HG02973 (cell line): ENCODE measurements around the gene PRIMA1.

Source experiments
- ATAC-seq: cut with Tn5 transposase; IDR thresholded peaks from one replicate; pipeline ENCODE4 v1.9.1; 2021; ENCODE audit warnings: moderate library complexity; ENCODE audit not compliant: unreplicated experiment

PRIMA1 gene

DNA sequence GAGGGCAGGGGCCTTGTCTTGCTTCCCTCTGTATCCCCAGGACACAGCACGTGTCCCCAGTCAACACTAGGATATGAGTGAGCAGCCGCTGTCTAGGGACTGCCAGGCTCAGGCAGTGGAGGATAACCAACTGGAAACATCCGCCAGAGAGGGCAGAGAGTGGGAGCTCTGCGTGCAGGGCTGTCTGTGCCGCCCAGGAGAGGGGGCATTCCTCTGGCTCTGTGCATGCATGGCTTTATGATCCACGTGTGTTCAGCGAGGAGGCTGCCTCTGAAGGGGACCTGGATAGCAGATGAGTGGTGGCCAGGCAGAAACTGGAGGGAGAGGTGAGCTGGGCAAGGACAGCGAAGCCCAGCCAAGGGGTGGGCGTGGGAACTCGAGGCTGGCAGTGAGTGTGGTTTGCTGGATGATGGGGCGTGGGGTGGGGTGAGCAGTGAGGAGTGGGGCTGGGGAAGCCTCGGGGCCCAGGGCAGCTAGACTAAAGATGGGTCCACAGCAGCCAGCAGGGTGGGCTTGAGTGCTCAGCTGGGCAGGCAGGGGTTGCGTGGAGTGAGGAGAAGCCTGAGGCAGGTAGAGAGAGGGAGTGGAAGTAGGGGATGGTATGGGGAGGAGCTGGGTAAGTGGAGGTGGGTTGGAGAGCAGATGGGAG, 72.9 kb downstream of the PRIMA1 start:
- no peak for ATAC-seq

DNA sequence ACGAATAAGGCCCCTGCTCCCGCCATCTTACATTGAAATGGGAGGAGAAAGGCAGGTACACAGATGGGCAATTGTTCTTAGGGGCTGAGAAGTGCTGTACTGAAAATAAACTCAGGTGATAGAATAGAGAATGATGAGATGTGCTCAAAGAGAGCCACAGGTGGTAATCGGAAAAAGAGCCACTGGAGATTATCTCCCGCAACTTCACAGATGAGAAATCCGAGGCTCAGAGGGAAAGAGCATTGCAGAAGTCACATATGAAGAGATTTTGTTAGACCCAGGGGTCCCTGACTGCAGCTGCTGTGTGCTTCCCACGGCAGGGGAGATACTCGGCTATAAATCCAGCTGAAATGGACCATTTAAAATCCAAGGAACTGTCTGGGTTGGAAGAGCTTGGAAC, 73.7 kb downstream of the PRIMA1 start:
- no peak for ATAC-seq

DNA sequence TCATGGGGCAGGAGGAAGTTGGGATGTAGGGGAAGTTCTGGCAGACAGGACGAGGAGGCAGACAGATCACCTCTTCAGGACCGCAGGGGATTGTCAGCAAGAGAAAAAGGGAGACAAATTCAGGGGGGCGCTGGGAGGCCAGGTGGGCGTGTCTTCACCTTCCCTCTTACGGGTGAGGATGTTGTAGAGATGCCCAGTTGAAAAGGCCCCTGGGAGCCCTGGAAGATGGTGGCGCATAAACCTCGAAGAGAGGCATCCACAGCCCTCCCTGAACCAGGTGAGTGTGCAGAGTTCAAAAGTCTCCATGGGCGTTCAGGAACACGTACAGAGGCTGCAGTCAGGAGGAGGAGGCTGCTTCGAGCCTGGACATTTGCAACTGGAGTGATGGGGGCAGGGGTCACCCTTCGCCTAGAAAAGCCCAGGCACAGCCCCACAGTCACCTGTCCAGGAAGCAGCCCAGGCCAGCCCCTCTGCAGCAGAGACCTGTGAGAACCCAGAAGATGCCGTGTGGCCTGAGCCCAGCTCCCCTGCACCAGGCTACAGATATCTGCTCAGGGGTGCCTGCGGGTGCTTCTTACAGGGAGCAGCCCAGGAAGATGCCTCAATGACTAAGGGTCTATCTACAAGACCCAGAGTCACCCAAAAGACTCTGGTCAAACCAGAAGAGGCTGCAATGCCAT, 74.4 kb downstream of the PRIMA1 start:
- ATAC-seq: no peak

DNA sequence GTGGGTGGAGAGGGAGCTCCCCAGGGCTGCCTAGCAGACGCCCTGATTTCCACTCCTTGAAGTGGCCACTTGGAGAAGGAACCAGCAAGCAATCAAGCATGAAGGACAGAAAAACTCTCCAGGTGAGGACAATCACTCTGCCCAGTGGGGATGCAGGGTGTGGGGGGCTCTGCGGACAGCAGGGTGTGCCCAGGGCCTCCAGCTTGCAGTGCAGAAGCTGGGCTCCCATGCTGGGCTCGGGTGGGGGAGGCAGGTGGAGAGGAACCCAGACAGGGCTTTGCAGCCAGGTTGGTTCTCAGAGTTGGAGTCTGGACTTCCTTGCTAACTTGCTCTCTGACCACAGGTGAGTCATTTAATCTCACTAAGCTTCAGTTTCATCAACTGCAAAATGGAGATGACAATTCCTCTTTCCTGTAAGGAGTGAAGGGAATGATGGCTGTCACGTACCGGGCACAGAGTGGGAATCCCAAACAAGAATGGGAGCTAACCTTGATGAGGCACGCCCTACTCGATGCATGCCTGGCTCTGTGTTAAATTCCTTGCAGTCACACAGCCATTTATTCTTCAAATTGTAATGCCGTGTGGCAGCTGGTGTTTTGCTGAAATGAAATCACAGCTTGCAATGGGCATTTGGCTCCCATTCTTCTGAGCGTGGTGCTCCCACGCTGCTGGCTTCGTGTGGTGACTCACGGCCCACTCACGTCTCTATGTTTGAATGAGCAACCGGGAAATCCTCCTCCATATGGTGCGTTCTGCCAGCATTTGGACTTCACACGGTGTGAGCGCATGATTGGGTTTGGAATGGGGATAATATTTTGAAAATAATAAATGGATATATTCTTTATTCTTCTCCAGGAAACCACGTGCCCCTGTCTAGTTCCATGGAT, 75.2 kb downstream of the PRIMA1 start:
- no peak for ATAC-seq

DNA sequence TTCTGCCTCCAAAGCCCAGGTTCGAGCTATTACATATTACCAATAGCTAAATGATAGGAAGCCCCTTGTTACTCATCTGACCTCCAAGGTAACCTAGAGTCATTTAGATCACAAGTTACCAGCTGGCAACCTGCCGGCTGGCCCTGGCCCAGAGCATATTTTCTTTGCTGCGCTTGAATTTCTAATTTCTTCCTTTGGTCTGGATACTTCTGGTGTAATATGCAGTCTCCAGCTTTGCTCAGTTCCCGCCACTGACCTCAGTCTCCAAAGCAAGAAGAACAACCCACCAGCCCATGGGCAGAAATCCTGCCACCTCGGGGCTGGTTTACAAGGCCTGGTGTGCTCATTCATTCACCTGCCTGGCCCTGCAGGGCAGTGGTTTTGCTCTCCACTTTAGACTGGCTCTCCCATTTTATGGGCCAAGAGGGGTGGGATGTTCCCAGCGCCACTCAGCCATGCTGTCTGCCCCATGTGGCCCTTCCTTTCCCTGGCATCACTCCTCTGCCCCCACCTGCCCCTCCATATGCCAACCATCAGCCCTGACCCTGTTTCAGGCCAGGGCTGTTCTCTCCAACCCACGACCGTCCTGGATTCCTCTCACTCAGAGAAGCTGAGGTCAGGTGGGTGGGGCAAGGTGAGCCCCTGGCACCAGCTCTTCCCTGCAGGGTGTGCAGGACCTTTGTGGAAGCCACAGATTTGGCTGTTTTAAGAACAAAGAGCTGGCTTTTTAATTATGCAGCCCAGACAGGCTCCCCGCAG, 76.0 kb downstream of the PRIMA1 start:
- no peak for ATAC-seq

DNA sequence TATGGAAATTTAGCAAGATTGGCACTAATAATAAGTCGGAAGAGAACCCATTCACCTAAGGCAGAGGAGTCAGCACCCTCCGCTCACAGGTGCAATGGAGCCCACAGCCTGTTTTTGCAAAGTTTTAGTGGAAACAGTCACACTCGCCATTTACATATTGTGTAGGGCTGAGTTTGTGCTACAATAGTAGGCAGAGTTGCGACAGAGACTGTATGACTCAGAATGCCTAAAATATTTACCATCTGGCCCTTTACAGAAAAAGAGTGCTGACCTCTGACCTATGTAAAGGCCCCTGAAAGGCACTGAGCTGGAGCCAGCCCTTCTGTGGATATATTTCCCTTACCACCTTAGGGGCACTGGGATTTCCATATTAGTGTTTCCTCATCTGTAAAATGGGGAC, 79.0 kb downstream of the PRIMA1 start:
- ATAC-seq: no peak

DNA sequence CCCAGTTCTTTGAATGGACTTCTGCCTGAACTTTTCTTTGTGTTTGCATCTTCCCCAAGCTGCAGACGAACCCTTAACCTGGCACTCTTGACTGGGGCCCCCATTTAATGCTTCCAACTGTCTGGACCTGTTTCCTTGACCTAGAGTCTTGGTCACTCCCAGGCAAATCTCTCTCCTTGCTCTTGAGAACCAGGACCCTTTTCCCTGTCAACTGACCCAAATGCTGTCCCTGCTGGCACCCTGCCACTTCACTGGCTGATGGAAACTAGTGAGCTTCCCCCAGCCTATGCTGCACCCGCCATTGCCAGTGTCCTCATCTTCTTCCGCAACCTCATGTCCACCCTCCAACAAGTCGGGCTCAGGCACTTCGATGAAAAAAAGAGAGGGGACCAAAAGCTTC, 79.5 kb downstream of the PRIMA1 start:
- no peak for ATAC-seq

DNA sequence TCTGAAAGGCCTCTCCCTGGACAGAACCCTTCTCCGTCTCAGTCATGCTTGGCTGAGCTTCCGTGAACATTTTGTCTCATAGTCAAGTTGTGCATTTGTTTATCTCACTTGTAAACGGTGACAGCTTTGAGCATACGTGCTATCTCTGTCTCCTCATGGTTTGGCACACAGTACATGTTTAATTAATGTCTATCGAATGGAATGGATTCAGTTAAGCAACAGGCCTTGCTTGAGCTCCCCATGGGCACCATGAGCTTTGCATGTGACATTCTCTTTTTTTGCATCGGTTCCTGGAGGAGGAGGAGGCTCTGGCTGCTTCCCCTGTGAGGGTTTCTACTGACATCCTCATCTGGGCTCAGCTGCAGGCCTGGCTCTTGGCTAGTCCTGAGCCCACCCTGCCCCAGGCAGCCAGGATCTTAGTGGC, 80.0 kb downstream of the PRIMA1 start:
- no peak for ATAC-seq

DNA sequence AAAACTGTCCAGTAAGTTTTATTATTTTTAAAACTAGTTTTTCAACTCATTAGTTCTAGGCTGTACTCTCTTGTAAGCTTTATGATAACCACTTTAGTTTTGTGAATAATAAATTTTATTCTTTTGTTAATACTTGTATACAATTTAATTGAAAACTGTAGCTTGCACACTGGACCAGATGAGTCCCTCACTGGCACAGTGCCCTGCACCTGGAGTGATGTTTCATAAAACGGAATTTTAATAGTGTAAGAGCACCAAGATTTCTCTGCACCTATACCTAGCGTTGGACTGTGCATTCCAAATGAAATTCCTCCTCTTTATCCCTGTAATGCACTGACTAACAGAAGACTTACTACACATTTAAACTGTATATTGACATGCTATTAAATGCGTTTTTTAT, 80.8 kb downstream of the PRIMA1 start:
- ATAC-seq: no peak

DNA sequence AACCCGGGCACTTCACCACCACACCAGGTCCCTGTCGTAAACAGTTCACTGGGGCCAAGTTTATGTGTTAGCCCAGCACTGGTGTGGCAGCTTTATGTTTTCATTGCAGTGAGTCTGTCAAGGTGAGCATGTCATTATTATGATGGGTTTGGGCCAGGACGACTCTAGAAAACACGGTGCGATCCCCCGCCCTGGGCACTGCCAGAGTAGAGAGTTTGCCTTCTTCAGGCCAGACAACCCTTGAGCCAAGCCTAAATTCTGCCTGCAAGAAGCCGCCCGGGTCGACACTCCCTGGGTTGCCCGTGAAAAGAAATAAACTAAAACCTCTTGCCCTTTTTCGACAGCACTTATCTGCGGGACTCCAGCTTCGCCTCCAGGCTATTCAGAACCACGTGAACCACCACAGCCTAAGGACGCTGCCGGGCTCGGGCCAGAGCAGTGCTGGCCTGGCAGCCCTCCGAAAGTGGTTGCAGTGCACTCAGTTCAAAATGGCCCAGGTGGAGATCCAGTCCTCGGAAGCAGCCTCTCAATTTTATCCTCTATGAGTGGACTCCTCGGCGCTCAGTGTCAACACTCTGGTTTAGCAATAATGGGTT, 81.8 kb downstream of the PRIMA1 start:
- ATAC-seq: no peak

DNA sequence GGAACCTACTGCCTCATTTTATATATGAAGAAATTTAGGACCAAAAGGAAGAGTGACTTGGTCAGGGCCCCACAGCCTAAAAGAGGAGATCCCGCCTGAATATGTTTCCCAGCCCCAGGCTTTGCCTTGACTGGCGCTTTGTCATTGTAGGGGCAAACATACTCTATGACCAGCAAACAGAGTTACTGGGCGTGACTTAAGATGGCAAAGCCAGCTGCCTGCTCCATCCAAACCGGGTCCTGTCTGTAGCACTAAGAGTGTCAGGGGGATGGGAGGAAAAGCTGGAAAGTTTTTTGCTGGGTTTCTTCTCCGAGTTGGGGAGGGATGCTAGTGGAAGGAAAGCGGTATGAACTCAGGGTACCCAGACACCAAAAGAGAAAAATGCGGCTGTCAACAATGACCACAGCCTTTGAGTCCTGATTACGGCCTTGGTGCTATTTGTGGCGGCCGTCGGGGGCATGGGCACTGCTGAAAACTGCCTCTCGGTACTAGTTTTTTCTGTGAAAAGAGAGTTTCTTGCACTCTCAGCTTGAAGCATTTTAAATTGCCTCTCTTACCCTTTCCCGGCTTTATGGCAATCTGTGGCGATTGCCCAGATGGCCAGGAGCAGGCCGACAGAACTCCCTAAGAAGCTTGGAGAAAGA, 82.7 kb downstream of the PRIMA1 start:
- ATAC-seq: no peak

DNA sequence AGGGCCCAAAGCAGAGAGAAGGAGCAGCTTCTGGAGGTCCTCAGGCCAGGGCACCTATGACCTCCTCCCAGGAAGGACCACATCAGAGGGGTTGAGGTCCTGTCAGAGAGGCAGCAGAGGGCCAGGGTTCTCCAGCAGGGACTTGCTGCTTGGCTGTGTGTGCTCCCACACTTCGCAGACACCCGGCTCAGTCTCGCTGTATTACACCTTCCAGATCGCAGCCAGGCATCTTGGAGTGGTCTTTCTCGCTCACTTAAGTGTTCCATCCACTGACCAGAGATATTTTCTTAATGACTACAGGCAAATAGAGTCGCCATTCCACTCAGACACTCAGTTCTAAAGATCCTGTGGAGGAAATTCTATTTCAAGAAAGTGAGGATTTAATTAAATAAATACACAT, 84.3 kb downstream of the PRIMA1 start:
- no peak for ATAC-seq

DNA sequence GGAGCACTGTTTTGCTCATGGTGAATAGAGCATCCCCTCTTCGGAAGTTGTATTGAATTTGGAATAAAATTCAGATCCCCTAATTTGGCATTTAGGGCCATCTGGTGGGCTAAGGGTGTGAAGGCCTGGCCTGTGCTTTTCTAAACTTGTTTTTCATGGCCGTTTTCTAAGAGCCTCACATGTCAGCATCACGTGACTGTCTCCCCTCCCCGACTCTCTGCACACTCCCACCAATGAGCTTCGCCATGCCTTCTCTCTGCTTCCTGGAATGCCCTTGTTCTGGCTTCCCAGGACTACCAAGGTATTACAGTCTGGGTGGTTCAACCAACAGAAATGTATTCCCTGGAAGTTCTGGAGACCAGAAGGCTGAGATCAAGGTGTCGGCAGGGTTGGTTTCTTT, 85.3 kb downstream of the PRIMA1 start:
- no peak for ATAC-seq

DNA sequence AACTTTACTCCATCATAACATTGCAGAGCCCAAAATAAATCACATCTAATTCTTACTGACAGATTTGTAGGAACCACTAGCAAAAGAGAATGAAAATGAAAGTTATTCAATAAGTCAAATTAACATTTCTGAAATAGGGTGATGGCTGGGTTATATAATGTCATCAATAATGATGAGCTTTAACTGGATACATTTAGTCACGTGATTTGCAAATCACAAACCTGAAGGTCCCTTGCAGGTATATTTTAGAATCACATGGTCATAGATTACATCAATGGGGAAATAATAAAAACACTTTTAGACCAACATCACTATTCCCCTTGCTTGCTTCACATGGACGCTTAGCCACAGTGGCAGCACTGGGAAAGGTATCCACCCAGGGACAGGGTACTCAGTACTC, 86.7 kb downstream of the PRIMA1 start:
- no peak for ATAC-seq

DNA sequence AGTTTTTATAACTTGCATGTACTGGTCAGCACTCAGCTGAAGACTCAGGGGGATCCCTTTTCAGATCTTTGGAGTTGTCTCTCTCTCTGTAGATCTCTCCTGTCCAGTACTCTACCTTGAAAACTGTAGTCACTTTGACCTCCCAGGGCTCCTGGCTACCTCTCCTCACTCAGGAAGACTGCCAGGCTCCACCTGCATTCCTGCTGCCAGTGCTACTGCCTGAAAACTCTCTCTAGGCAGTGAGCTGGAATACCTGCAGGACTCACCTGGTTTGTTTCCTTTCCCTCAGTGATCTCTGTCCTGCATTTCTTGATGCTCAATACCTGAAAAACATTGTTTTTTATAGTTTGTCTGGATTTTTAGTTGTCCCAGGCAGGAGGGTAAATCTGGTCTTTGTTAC, 87.4 kb downstream of the PRIMA1 start:
- no peak for ATAC-seq

DNA sequence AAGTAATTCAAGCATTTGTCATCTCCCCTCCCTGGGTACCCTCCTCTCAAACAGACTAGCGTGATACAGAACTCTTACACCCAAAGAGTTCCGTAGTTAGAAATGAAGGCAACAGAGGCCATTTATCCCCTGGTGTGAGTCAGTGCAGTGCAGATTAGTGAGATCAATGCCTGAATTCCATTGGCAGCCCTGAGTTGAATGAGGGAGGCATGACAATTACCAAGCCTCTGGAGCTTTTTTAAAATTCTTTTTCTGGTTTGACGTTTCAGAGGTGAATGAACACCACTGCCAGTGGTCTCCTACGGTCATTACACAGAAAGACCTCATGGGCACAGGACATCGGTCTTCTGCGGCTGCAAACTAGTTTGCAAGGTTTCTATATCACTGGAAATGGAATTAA, 94.4 kb downstream of the PRIMA1 start:
- ATAC-seq: no peak

DNA sequence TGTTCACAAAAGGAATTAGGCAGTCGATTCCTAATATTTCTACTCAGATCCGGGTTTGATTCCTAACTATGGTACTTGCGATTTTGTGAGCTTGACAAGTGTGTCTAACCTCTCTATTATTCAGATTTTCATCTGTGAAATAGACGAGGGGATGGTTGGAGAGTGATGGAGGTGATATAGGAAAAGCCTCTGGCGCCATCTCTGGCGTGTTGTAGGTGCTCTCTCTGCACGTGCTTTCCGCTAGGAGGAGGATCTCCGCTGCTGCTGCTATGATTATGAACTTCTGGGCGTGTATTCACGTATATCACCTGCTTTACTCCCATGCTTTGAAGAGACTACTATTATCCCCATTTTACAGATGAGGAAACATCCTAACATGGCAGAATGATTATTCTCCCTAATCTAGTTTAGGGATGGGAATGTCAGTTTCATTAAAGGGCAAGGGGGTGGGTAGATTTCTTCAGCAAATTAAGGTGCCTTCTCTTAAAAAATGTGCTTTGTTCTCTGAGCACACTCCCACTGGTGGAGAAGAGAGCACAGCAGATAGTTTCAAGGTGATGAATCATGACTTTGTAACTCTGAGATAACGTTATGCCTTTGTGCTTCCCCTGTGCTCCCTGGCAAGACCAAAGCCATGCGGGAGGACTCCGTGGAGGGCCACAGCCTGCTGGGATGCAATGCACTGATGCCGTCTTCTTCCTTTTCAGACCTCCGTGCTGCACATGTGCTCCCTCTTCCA, 97.1 kb downstream of the PRIMA1 start:
- no peak for ATAC-seq

DNA sequence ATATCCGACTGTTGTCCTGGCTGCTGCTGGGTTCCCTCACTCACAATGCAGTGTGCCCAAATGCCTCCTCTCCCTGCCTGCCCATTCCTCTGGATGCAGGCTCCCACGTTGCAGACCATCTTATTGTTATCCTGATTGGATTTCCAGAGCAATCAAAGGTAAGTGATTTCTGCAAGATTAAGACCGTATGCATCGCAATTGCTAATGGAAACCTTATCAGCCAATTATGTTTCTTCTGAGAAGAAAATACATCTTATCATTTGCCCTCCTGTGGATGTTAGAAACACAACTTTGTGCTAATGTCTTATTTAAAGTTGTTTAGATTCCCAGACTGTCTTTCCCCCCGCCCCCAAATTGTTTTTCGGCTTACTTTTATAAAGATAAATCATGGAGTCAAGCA, 98.1 kb downstream of the PRIMA1 start:
- ATAC-seq: no peak

DNA sequence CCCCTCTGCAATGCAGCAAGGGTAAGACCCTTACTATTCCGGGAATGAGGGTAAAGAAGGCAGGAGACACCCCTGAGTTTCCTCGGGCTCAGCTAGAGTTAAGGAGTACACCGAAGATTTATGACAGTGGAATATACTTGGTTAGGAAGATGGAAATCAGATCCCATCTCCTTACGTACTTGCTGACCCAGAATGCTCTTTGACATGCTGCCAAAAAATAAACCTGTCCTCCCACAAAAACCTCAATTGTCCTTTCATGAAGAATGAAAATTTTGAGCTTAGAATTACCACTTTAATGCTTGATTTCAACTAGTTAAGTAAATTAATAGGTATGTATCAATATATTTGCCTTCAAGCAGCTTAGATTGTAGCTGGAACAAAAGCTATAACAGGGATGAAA, 99.5 kb downstream of the PRIMA1 start:
- no peak for ATAC-seq

DNA sequence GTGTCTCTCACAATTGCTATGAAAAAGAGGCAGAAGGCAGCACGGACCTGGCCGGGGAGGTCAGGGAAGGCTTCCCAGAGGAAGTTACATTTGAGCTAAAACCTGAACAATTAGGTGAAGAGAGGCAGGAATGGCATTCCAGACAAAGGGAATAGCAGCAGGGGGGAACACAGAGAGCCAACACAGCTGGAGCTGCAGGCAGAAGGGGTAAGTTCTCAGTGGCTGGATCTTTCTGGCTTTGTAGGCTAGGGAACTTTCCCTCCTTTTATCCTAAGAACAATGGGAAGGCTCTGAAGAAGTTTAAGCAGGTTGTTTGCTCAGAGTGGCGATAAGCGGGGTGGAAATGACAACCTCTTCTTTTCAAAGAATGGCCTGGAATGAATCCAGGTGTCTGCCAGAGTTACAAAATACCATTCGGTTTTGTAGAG, 100.0 kb downstream of the PRIMA1 start:
- no peak for ATAC-seq
